Progenitor cell of endocrine pancreas (in vitro differentiated cells): ENCODE data around the gene MUC20. TPM values are rescaled to one million over a fixed set of nuclear protein-coding genes. Genes with fewer than 3 reads are reported as not detected.
"Not testable (repeated sequence)": the region's sequence is repeated elsewhere in the genome, so short reads cannot be mapped to it uniquely, and the experiment has no call there.

Experiments
- DNase-seq: peaks from one replicate; pipeline ENCODE4 v3.0.0; 2021; ENCODE audit warnings: low spot score; ENCODE audit not compliant: unreplicated experiment
- H3K27ac Mint-ChIP-seq: 2 replicates; pipeline ENCODE4 v1.8.0; 2021; ENCODE audit warnings: mild to moderate bottlenecking, moderate library complexity, mixed read lengths
- H3K27me3 Mint-ChIP-seq: 2 replicates; pipeline ENCODE4 v1.8.0; 2021; ENCODE audit warnings: mixed read lengths
- H3K36me3 Mint-ChIP-seq: 2 replicates; pipeline ENCODE4 v1.8.0; 2022; ENCODE audit warnings: mixed read lengths; ENCODE audit not compliant: insufficient read depth
- H3K4me1 Mint-ChIP-seq: 2 replicates; pipeline ENCODE4 v1.8.0; 2021; ENCODE audit warnings: low read depth, mixed read lengths
- H3K4me3 Mint-ChIP-seq: 2 replicates; pipeline ENCODE4 v1.8.0; 2021; ENCODE audit warnings: low read depth, mild to moderate bottlenecking, moderate library complexity, mixed read lengths
- H3K9me3 Mint-ChIP-seq: 2 replicates; pipeline ENCODE4 v1.8.0; 2021; ENCODE audit warnings: low read depth, mixed read lengths
- CTCF ChIP-seq: fragments of 200-600 bp; sonication (generic); IDR thresholded peaks from one replicate; pipeline ENCODE4 v1.5.0; 2021; ENCODE audit warnings: antibody characterized with exemption, mild to moderate bottlenecking; ENCODE audit not compliant: unreplicated experiment
- total RNA-seq: library from RNA; stranded (reverse); gene quantifications from 2 replicates; pipeline ENCODE4 v1.2.1, GENCODE V29; 2021

MUC20 gene
- total RNA-seq, 1 donor from 2014 or later, result 4.5 TPM

- H3K27ac Mint-ChIP-seq, H3K36me3 Mint-ChIP-seq, H3K9me3 Mint-ChIP-seq, H3K4me3 Mint-ChIP-seq, DNase-seq: not testable (repeated sequence)
- Mint-ChIP-seq H3K27me3 (peaks cover 13% of the 10 kb centered on the region), H3K4me1 (peaks cover 18% of the 10 kb centered on the region)
Measured at GRCh38 chr3:195722996-195723345, 2.2 kb downstream of the MUC20 start.

GRCh38 chr3:195724363-195724762 lies 3.6 kb downstream of the MUC20 start:
- H3K27ac Mint-ChIP-seq, H3K4me3 Mint-ChIP-seq, H3K9me3 Mint-ChIP-seq, H3K36me3 Mint-ChIP-seq, DNase-seq: not testable (repeated sequence)
- Mint-ChIP-seq H3K4me1 (peaks cover 13% of the 10 kb centered on the region), H3K27me3 (peaks cover 11% of the 10 kb centered on the region)

- H3K4me3 Mint-ChIP-seq, H3K4me1 Mint-ChIP-seq, DNase-seq, H3K36me3 Mint-ChIP-seq, H3K27ac Mint-ChIP-seq, H3K9me3 Mint-ChIP-seq: not testable (repeated sequence)
- peaks cover 17% of the 10 kb centered on the region for H3K27me3 Mint-ChIP-seq
Measured at GRCh38 chr3:195725916-195726740, 5.3 kb downstream of the MUC20 start.

- DNase-seq, result no peak
- Mint-ChIP-seq H3K27me3 (peaks cover 17% of the 10 kb centered on the region), H3K27ac (no peak overlapping the region), H3K36me3 (no peaks in the 10 kb centered on the region), H3K4me3 (no peak overlapping the region), H3K4me1 (peaks cover 2% of the 10 kb centered on the region), H3K9me3 (no peaks in the 10 kb centered on the region)
- TF ChIP-seq CTCF, result no peak
Measured at GRCh38 chr3:195727606-195728195, 6.9 kb downstream of the MUC20 start.

- H3K27ac Mint-ChIP-seq, H3K4me1 Mint-ChIP-seq, H3K4me3 Mint-ChIP-seq, DNase-seq, H3K36me3 Mint-ChIP-seq, H3K9me3 Mint-ChIP-seq: not testable (repeated sequence)
- peaks cover 17% of the 10 kb centered on the region for H3K27me3 Mint-ChIP-seq
Measured at GRCh38 chr3:195728789-195729188, 8.0 kb downstream of the MUC20 start.

- Mint-ChIP-seq H3K36me3 (no peaks in the 10 kb centered on the region), H3K27me3 (peaks cover 17% of the 10 kb centered on the region), H3K9me3 (no peaks in the 10 kb centered on the region), H3K4me1 (peaks cover 5% of the 10 kb centered on the region), H3K4me3 (no peak overlapping the region), H3K27ac (no peak overlapping the region)
- DNase-seq, result no peak
- TF ChIP-seq CTCF, result no peak
Measured at GRCh38 chr3:195729476-195730251, 8.9 kb downstream of the MUC20 start.

- Mint-ChIP-seq H3K36me3 (no peaks in the 10 kb centered on the region), H3K27me3 (peaks cover 18% of the 10 kb centered on the region), H3K27ac (no peak overlapping the region), H3K4me1 (peaks cover 5% of the 10 kb centered on the region), H3K4me3 (no peak overlapping the region), H3K9me3 (no peaks in the 10 kb centered on the region)
- no peak for DNase-seq
- TF ChIP-seq CTCF, result no peak
Measured at GRCh38 chr3:195731356-195731905, 10.7 kb downstream of the MUC20 start.
